ENCODE measurements around the gene SCN8A.
"Not testable (repeated sequence)": the region's sequence is repeated elsewhere in the genome, so short reads cannot be mapped to it uniquely, and the experiment has no call there.

Gene SCN8A

DNA sequence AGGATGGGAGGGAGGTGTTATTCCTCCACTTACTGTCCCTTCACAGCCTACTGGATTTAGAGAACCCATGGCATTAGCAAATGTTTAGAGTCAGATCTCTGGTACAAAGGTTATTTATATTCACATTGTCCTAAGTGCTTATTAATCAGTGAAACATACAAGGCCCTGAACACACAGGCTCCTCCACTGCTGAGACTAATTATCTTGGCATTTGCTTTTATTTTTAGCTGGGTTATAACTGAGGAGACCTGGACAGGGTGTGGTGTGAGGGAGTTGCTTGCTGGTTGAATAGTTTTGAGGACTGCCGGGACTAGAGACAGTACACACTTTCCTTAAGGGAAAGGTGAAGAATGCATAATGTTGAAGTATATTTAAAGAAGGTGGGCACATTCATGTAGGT lies 180.0 kb downstream of the SCN8A start:
- DNase-seq (ENCODE audit: low spot score) = no peak

DNA sequence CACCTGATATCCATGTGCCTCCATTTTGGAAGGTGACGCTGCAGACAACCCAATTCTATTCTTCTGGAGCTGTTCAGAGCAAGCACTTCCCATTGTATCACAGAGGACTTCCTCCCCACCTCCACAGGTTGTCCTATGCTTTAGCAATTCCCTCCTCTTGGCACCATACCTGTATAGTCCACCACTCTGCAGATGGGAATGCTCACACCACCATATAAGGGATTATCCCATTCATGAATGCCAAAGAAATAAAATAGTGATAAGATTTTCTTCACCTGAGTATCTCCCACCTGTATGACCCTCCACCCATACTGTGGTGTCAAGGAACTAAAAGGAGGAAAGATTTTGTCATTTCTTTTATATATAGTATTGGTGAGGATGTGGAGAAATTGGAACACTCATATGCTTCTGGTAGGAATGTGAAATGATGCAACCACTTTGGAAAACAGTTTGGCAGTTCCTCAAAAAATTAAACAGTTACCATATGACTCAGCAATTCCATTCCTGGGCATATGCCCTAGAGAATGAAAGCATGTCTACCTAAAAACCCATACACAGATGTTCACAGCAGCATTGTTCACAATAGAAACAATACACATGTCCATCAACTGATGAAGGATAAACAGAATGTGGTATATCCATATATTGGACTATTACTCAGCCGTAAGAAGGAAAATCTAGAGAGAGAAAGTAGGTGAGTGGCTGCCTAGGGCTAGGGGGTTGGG lies 182.3 kb downstream of the SCN8A start:
- no peak for DNase-seq (ENCODE audit: low spot score)

DNA sequence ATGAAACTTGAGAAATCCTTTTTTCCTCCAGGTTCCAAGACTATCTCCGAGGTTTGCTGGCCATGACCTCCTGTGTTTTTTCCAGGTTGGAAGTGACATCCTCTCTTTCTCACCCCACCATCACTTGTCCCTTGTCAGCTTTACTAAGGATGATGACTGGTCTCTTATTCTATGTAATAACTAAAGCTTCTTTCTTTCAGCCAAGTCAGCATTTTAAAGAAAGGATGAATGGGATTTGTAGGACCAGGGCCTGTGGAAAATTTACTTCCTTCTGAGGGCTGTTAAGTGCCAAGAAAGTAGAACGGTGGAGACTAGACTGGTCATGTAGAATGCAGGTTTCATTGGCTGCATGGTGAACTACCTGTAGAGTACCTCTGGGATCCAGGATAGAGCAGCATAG lies 183.9 kb downstream of the SCN8A start:
- DNase-seq (ENCODE audit: low spot score) = no peak

DNA sequence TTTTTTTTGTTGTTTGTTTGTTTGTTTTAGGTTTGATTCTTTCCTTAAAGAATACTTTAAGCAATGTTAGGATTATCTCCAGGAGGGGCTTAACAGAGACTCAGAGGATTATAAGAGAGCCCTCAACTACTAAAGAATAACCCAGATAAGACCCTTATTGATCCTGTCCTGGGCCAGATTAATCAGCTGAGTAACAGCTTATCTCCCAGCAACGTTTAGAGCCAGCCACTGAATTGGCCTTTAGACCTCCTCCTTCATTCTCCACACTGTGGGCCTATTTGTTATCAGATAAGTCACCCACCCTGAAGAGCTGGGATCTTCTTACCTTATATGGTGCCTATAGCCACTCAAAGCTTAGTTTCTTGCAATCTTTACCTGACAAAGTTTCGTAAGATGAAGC lies 186.4 kb downstream of the SCN8A start:
- DNase-seq (ENCODE audit: low spot score) = no peak

DNA sequence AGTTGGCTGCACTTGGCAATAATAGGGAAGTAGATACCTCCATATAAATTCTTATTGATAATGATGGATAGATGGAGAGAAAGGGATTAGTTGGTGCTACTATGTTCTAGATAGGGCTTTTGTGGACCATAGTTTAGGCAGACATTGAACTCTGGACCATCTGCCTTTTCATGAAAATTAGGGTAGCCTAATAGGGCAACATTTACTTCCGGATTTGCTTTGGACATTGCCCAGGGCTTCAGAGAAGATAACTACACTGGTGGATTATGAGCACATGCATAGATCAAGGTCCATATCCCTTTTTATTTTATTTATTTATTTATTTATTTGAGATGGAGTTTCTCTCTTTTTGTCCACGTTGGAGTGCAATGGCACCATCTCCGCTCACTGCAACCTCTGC lies 186.9 kb downstream of the SCN8A start:
- no peak for DNase-seq (ENCODE audit: low spot score)

DNA sequence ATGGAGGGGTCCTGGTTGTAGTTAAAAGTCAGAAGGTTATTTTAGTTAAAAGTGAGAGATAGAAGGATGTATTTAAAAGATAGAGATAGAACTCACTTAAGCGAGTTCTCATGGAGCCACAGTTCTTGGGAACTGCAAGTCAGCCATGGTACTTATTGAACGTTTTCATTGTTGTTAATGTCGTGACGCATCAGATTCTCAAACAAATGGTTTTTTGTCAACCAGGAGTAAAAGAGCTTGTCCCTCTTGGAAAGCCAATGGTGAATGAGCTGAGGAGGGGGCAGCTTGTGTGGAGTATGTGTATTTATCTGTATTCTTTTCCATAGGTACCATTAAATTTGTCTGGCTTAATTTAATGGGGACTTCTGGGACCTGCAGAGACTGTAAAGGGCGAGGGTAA lies 188.8 kb downstream of the SCN8A start:
- DNase-seq (ENCODE audit: low spot score) = no peak

DNA sequence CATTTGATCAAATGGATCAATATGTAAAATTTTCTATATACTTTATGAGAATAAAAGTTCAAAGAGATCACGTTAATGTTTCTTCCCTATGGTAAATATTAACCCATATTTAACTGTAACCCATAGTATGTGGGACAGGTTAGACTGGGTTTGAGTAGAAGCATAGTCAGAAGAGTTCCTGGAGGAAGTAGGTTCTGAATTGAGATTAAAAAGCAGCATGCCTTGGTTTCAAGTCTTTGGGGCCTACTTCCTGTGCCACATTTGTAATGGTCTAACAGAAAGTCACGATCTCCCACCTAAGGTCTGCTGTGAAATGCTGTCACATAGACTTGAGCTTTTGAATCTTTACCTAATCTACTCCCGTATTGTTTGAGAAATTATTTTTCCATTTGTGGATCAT lies 193.7 kb downstream of the SCN8A start:
- no peak for DNase-seq (ENCODE audit: low spot score)

DNA sequence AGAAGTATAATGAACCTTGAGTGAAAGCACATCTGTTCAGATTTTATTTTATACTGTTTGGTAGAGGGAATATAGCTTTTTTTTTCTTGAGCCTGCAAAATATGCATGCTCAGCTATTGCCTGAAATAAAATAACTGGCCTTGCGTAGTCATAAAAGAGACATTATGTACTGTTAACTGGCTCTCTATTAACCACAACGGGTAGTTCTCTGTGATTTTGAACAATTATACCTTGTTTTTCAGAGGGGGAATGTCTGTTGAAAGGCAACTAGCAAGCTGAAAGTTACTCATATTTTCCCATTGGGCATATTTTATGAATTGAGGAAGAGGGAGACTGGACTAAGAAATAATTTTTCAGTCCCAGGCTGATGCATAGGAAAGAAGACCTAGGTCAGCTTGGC lies 194.9 kb downstream of the SCN8A start:
- DNase-seq (ENCODE audit: low spot score) = no peak

DNA sequence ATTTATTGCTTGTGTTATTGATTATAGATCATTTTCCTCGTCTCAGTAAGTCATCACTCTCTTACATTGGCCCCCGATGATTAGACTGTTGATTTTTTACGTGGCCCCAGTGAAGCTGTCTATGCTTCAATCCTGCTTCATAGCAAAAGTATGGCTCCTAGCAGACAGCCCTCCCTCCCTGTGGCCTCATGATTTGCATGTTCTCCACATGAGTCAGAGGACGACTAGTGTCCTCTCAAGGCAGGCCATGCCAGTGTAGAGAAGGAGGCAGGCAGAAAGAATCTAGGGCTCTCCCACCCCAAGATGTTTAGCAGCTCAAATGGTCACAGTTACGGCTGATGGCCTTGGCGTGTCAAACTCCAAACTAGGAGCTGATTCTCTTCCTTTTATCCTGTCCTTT lies 197.8 kb downstream of the SCN8A start:
- no peak for DNase-seq (ENCODE audit: low spot score)

DNA sequence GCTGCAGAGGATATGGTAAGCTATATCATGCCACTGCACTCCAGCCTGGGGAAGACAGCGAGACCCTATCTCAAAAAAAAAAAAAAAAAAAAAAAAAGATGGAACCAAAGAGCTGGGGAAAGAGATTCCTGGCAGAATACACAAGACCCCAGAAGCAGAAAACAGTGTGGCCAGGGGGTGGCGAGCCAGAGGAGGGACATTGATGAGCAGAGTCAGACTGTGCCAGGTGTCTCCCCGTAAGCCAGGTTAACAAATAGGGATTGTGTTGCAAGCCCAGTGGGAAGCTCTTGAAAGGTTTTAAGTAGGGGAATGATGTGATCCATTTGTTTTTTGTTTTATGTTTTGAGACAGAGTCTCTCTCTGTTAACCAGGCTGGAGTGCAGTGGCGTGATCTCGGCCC lies 201.4 kb downstream of the SCN8A start:
- no peak for DNase-seq (ENCODE audit: low spot score)

DNA sequence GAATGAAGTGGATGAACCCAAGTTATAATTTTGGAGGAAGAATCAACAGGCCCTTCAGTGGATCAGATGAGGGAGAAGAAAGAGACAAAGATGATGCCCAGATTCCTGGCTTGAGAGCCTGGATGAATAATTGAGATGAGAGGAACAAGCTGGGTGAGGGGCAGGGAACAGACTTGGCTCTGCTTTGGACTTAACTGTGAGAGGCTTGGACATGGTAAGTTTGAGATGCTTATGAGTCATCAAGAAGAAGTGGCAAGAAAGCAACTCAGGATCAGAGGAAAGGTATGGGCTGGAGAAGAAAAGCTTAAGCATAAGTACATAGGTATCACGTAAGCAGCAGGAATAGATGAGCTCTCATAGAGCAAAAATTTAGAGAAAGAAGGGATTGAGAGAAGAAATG lies 202.2 kb downstream of the SCN8A start:
- DNase-seq (ENCODE audit: low spot score) = no peak

DNA sequence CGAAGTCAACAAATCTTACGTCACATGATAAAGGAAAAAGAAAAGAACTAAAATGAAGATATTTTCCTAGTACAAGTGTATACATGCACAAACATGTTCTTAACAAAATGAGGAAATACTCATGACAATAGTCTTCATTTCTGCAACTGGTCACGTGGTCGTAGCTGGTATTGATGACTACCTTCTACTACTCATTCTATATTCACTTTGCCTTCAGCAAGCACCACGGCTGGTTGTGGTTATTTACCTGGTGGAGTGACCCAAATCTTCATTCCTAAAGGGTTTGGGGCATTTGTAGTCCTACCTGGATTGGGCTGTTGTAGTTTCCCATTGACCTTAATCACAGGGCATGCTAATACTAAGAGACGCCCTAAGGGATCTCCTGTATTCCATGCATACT lies 206.3 kb downstream of the SCN8A start:
- no peak for DNase-seq (ENCODE audit: low spot score)

DNA sequence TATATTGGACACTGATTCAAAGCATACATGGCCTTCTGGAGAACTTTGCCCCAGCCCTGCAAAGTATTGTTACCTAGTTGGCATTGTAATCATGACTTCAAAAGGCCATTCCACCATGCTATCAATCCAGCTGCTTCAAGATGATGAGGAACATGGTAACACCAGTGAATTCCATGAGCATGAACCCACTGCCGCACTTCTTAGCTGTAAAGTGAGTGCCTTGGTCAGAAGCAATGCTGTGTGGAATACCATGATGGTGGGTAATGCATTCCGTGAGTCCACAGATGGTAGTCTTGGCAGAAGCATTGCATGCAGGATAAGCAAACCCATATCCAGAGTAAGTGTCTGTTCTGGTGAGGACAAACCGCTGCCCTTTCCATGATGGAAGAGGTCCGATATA lies 207.0 kb downstream of the SCN8A start:
- not testable (repeated sequence) for DNase-seq (ENCODE audit: low spot score)

DNA sequence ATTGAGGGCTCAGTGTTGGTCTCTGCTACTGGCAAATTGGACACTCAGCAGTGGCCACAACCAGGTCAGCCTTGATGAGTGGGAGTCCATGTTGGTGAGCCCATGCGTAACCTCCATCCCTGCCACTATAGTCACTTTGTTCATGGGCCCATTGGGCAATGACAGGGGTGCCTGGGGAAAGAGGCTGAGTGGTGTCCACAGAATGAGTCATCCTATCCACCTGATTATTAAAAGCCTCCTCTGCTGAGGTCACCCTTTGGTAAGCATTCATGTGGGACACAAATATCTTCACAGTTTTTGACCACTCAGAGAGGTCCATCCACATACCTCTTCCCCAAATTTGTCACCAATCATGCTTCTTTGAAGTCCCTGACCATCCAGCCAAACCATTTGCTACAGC lies 207.5 kb downstream of the SCN8A start:
- DNase-seq (ENCODE audit: low spot score) = no peak

DNA sequence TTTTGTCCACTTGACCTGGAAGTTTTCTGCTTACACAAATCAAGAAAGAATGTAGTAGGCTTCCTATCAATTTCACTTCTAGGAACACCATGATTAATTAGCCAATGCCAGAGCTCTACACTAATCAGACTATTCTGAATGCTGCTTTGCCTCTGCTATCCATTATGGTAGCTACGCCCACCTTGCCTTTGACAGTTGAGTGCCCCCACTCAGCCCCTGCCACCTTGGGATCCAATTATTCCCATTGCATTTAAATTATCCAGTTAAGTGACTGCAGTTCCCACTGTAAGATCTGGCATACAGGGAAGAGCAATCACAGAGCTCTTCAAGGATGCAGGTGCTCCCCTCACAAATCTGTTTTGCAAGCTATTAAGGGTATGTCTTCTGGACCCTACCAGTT lies 210.0 kb downstream of the SCN8A start:
- no peak for DNase-seq (ENCODE audit: low spot score)

DNA sequence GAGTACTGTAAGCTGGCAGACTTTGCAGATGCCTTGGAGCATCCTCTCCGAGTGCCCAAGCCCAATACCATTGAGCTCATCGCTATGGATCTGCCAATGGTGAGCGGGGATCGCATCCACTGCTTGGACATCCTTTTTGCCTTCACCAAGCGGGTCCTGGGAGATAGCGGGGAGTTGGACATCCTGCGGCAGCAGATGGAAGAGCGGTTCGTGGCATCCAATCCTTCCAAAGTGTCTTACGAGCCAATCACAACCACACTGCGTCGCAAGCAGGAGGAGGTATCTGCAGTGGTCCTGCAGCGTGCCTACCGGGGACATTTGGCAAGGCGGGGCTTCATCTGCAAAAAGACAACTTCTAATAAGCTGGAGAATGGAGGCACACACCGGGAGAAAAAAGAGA lies 215.9 kb downstream of the SCN8A start:
- no peak for DNase-seq (ENCODE audit: low spot score)

DNA sequence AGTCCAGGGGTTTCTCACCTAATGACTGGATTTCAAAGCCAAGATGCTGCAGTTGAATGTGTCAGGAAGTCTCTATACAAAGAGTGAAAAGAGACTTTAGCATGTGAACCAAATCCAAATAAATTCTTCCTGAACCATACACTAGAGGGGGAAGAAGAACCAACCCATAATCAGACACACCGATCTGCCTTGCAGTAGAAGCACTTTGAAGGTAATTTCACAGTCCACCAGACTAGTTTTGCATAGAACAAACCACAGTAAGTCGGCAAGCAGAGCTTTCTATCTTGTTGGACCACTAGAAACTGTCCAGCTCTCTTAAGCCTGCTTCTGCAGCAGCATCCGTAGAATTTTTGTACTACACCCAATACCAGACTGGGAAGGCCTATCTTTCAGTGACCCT lies 218.2 kb downstream of the SCN8A start:
- DNase-seq (ENCODE audit: low spot score) = peak; percentile 17

DNA sequence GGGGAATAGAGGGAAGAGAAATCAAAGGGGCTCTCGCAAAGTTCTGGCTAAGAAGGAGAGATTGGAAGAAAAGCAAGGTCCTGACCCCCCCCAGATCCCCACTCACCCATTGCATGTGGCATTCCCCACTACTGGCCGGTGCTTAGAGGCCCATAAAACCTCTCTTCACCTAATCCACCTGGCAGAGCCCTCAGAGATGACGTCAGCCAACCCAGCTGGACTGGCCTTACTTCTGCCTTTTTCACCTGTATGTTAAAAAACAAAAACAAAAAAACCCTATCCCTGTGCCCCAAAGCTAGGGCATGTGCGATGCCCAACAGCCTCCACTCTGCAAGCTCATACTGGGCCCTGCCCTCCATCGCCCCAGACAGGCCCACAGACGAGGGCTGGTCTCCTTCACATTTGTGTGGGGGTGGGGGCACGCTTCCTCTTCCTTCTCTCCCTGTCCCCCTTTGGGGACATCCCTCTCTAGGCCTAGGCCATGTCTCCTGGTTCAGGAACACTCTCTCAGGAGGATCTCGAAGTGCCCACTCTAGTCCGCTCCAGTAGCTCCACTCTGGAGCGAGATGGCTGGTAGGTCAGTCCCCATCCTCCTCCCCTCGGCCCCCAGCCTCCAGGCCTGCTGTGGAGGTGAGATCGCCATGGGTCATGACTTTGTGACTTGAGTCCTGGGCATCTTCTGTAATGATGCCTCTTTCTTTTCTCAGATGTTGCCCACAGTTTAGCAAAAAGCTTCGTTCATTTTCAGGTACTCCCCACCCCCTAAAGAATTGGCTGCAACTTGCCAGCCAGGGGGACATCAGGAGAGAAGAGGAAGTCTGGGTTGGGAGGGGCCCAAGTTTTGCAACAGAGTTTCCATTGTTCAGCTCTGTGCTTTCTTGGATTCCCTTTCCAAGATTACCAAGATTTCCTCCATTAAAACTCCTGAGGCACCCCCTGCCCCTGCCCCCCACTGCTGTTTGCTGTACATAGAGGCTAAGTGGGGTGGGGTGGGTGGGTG lies 220.5 kb downstream of the SCN8A start:
- no peak for DNase-seq (ENCODE audit: low spot score)

DNA sequence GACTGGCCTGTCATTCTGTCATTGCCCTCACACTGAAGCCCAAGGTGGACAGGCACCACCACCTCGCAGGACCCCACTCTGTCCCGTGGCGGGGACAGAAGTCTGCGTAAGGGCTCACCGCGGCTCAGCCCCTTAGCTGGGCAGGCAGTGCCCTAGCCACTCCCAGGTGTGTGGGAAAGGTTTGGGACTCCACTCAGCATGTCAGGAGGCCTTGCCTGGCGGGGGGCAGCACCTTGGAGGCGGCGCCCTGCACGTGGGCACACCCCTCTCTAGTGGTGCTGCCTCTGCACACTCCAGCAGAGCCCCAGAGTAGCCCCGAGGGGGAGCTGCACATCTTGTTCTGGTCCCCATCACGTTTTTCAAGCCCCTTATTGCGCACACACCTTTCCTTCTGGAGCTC lies 221.8 kb downstream of the SCN8A start:
- DNase-seq (ENCODE audit: low spot score) = no peak

DNA sequence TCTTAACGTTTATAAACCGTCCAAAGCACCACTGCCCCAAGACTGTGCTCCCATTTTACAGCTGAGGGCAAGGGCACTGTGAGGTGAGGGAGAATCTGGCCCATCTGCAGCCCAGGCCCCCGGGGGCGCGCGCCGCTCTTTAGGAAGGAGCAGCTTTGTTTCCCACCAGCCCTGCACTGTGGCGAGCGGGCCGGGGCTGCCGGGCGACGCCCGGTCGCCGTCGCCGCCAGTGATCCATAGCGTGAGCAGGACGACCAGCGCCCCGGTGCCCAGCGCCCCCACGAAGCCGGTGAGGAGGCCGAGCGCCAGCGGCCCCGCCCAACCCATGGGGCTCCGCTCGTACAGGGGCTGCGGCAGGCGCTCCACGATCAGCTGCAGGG lies 222.9 kb downstream of the SCN8A start:
- no peak for DNase-seq (ENCODE audit: low spot score)

DNA sequence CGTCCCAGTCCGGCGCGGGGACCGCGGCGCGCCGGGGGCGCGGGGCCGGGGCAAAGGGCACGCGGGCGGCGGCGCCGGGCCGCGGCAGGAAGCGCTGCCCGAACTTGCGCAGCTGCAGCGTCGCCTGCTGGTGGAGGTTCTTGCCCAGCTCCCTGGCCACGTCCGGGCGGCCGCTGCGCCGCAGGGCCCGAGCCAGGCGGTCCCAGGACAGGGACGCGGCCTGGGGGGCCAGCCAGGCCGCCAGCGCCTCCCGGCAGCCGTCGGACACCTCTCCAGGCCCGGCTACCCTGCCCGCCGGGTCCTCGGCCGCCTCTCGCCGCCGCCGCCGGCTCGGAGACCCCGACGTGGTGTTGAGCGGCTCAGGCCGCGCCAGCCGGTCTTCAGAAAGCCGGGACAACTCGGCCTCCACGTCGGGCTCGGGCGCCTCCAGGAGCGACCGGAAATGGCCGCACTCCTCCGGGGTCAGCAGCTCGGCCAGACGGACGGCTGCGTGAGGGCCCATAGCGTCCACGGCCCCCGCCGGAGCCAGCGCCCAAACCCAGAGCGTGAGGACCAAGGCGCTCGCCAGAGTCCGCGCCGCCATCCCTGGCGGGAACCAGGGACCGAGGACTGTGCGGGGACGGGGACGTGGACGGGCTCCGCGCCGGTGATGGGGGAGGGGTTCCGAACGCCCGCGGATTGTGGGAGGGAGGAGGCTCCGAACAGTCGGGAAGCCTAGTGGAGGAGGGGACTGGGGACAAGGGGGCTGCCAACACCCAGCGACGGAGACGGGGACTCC lies 223.5 kb downstream of the SCN8A start:
- no peak for DNase-seq (ENCODE audit: low spot score)

DNA sequence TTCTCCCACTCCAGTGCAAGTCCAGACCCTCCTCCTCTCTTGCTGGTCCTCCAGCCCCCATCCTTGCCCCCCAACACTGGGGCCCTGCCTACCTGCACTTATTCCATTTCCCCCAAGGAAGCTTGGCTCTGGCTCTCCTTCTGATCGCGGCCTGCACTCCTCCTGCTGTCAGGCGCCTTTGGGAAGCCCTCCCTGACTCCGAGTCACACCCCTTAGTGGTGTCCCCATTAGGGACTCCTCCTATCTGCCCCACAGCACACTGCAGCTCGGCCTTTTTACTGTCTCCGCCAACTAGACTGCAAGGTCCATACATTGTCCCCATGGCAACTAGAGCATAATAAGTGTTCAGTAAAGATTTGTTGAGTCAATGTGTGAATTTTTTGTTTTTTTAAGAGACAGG lies 224.5 kb downstream of the SCN8A start:
- DNase-seq (ENCODE audit: low spot score) = no peak
